Measurements from ENCODE around the gene ANKH.
"Not testable (repeated sequence)": the region's sequence is repeated elsewhere in the genome, so short reads cannot be mapped to it uniquely, and the experiment has no call there.

The ANKH gene

DNA sequence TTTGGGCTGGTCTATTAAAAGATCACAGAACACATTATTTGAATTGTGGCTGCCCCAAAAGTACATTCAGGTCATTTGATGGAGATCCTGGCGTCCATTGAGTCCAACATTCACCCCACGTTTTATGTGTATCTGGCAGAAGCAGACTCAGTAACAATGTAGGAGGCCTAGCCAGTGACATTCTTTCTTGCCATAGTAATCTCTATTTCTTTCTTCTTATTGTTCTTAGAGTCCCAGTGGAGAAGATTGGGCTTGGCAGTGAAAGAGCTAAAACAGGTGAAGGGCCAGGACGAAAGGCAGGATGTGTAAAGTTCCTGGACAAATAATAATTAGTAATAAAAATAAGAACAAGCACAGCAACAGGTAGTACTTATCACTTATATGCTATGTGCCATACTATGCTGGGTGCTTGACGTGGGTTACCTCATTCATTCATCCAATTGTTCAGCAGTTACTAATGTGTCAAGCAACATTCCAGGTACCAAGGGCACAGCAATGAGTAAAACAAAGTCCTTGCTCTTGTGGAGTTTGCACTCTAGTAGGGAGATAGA, 12.6 kb upstream of the ANKH start:
- TF ChIP-seq, protein P1, sequence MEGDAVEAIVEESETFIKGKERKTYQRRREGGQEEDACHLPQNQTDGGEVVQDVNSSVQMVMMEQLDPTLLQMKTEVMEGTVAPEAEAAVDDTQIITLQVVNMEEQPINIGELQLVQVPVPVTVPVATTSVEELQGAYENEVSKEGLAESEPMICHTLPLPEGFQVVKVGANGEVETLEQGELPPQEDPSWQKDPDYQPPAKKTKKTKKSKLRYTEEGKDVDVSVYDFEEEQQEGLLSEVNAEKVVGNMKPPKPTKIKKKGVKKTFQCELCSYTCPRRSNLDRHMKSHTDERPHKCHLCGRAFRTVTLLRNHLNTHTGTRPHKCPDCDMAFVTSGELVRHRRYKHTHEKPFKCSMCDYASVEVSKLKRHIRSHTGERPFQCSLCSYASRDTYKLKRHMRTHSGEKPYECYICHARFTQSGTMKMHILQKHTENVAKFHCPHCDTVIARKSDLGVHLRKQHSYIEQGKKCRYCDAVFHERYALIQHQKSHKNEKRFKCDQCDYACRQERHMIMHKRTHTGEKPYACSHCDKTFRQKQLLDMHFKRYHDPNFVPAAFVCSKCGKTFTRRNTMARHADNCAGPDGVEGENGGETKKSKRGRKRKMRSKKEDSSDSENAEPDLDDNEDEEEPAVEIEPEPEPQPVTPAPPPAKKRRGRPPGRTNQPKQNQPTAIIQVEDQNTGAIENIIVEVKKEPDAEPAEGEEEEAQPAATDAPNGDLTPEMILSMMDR (IDR thresholded peaks at IDR 0.05; ENCODE audit: insufficient read depth, low read depth, low read length, missing control alignments), result no peak
- no peak overlapping the region for H3K4me3 ChIP-seq (ENCODE audit: low read length)
- DNase-seq (ENCODE audit: low read depth), result peak; percentile 30

DNA sequence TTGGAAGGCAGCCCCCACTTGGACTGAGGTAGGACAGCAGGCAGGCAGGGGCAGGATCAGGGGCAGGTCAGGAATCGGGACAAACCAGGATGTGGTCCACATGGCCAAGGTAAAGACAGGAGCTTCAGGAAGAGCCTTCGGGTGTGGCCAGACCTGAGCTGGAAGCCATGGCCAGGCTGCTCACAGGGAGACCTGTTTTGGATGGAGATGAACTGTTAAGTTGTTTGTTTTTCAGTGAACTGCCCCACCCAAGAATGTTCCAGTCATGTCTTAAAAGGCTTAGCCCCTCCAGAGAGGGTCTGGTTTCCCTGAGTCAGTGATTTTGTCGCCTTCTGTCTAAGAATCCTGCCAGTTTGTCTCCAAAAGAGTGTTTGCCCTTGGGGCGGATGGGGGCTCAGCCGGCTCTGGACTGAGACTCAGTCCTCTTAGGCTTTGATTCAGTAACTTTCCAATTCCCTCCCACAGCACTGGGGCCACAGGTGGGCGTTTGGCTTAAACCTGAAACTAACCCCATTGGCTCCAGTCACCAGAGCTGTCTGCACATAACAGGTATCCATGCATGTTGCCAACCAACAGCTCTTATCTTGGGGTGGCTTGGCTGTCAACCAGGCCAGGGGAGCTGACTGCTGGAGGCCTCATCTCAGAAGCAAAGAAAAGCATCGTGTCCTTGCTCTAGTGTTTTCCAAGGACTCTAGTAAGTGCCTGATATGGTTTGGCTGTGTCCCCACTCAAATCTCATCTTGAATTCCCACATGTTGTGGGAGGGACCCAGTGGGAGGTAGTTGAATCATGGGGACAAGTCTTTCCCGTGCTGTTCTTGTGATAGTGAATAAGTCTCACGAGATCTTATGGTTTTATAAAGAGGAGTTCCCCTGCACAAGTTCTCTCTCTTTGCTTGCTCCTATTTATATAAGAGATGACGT, 11.3 kb upstream of the ANKH start:
- DNase-seq (ENCODE audit: low read depth), result no peak
- no peak overlapping the region for H3K4me3 ChIP-seq (ENCODE audit: low read length)
- TF ChIP-seq, protein P1 (IDR thresholded peaks at IDR 0.05; ENCODE audit: insufficient read depth, low read depth, low read length, missing control alignments), result no peak

DNA sequence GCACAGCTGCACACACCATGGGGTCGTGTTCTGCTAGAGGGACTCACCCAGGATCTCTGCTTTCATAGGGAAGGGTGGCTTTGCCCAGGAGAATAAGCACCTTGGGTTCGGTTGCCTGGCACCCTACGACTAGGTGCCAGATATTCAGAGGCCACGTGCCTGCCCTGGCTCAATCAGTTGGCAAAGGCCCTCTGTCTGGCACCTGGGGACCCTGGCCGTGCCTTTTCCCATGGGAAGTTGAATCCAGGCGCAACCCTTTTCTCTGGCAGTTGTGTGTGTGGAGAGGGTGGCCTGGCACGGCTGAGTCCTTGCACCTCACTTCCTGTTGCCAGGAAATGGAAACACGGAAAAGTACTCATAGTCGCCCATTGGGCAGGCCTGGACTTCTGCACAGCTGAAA, 10.2 kb upstream of the ANKH start:
- TF ChIP-seq, protein P1 (IDR thresholded peaks at IDR 0.05; ENCODE audit: insufficient read depth, low read depth, low read length, missing control alignments), result no peak
- no peak for DNase-seq (ENCODE audit: low read depth)

DNA sequence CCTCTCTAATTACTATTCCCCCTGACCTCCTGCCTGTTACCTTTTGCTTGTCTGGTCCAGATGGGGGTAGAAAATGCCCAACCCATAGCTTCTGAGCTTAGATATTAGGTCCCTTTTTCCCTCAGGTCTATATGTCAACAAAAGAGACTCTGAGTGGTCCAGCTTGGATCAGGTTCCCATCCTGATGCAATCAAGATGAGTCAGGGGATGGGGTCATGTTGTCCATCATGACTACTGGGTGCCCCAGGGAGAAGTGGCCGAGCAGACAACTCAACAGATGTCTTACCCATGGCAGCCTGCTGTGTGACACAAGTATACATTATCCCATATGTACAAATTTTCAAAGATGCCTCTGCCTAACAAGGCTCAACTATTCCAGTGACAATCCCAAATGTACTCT, 9.1 kb upstream of the ANKH start:
- peak; percentile 53 for DNase-seq (ENCODE audit: low read depth)
- TF ChIP-seq, protein P1 (IDR thresholded peaks at IDR 0.05; ENCODE audit: insufficient read depth, low read depth, low read length, missing control alignments), result no peak
- no peak overlapping the region for H3K4me3 ChIP-seq (ENCODE audit: low read length)

More for the DNA sequence above, 10.2 kb upstream of the ANKH start:
- no peak overlapping the region for H3K4me3 ChIP-seq (ENCODE audit: low read length)

DNA sequence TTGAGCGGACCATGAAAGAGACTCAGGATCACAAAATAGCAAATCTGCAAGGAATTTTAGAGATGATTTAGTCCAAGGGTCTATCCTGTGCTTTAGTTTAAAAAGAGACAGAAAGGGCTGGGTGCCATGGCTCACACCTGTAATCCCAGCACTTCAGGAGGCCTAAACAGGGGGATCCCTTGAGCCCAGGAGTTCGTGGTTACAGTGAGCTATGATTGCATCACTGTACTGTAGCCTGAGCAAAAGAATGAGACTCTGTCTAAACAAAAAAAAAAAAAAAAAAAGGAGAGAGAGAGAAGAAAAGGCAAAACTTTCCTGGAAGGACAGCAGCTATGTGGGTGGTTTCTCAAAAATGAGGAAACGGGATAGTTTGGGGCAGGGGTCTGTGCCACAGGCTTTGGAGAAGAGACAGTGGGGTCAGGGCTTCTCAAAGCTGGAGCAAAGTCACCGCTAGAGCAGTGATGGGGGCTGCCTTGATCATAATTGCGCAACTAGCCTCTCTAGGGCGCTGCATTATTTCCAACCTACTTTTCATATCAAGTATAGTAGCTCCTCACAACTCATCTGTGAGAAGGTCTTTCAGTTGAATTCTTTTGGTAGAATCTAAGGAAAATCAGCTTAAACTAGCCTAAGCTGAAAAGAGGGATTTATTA, 8.5 kb upstream of the ANKH start:
- TF ChIP-seq, protein P1 (IDR thresholded peaks at IDR 0.05; ENCODE audit: insufficient read depth, low read depth, low read length, missing control alignments), result no peak
- H3K4me3 ChIP-seq (ENCODE audit: low read length), result no peak overlapping the region
- no peak for DNase-seq (ENCODE audit: low read depth)

DNA sequence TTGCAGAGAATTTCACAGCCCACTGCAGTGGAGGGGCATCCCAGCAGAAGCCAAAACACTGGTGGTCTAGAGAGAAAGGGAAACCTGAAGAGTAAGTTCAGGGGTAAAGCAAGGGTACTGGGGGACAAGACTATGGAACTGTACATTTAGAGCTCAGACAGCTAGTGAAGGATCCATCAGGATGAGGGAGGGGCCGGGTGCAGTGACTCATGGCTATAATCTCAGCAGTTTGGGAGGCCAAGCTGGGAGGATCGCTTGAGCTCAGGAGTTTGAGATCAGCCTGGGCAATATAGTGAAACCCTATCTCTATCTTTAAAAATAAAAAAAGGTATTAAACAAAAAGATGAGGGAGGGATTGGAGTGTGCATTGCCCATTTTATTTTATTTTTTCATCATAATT, 7.8 kb upstream of the ANKH start:
- H3K4me3 ChIP-seq (ENCODE audit: low read length), result no peak overlapping the region
- no peak for DNase-seq (ENCODE audit: low read depth)
- TF ChIP-seq, protein P1 (IDR thresholded peaks at IDR 0.05; ENCODE audit: insufficient read depth, low read depth, low read length, missing control alignments), result no peak

DNA sequence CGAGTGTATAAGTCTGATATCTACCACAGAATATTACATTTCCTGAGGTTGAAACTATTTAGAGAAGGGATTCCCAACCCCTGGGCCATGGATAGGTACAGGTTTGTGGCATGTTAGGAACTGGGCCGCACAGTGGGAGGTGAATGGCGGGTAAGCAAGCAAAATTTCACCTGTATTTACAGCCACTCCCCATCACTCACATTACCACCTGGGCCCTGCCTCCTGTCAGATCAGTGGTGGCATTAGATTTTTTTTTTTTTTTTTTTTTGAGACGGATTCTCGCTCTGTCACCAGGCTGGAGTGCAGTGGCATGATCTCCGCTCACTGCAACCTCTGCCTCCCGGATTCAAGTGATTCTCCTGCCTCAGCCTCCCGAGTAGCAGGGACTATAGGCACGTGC, 6.6 kb upstream of the ANKH start:
- DNase-seq (ENCODE audit: low read depth); H3K4me3 ChIP-seq (ENCODE audit: low read length): not testable (repeated sequence)
